Testis (tissue), 2 donors: ENCODE measurements around the gene SASH1.

Source experiments
- POLR2A ChIP-seq: fragments of 450-650 bp; IDR thresholded peaks from one replicate; pipeline ENCODE4 v1.6.1; 2017; ENCODE audit warnings: antibody characterized with exemption, mild to moderate bottlenecking, moderate library complexity
- TF ChIP-seq, protein P1 (sequence below), 3 experiments: fragments of 450-650 bp in 2 of 3; fragments of 200-600 bp in 1 of 3; sonication (generic) in 1 of 3; IDR thresholded peaks; one replicate each; pipeline ENCODE4 v1.5.1; 2016 to 2019; ENCODE audit warnings: antibody characterized with exemption in 3 of 3, mild to moderate bottlenecking in 2 of 3, moderate library complexity in 1 of 3

DNA sequence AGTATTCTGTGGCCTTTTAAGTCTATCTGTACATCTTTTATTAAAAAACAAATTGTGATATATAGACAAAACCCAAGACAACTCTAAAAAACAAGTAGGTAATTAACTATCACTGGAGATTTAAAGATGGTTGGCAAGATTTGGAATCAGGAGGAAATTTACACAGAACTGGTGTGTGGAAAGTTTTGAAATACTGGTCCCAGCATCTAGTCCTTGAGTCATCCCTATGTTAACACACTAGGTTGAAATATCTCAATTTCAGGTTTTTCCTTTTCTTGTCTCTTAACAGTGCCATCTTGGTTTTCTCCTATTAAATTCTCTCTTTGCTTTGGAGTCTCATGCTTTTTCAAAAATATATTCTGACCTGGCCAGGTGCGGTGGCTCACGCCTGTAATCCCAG is 27.5 kb downstream of the SASH1 start:
- TF ChIP-seq, protein P1, sequence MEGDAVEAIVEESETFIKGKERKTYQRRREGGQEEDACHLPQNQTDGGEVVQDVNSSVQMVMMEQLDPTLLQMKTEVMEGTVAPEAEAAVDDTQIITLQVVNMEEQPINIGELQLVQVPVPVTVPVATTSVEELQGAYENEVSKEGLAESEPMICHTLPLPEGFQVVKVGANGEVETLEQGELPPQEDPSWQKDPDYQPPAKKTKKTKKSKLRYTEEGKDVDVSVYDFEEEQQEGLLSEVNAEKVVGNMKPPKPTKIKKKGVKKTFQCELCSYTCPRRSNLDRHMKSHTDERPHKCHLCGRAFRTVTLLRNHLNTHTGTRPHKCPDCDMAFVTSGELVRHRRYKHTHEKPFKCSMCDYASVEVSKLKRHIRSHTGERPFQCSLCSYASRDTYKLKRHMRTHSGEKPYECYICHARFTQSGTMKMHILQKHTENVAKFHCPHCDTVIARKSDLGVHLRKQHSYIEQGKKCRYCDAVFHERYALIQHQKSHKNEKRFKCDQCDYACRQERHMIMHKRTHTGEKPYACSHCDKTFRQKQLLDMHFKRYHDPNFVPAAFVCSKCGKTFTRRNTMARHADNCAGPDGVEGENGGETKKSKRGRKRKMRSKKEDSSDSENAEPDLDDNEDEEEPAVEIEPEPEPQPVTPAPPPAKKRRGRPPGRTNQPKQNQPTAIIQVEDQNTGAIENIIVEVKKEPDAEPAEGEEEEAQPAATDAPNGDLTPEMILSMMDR (IDR thresholded peaks at IDR 0.05), result no peak
- TF ChIP-seq POLR2A, result no peak
